Osteoblast (primary cell): ENCODE results near the gene DPF1. TPM values are rescaled to one million over a fixed set of nuclear protein-coding genes. Genes with fewer than 3 reads are reported as not detected.

Experiments used
- DNase-seq: peaks from one replicate; pipeline ENCODE4 v3.0.0; 2011; ENCODE audit warnings: low spot score, mixed read lengths; ENCODE audit not compliant: insufficient read length; ENCODE audit errors: missing footprints
- H2AFZ ChIP-seq: 2 replicates; pipeline ENCODE4 v1.6.0; 2011; ENCODE audit warnings: mild to moderate bottlenecking, low read length
- H3K27ac ChIP-seq: 2 replicates; pipeline ENCODE4 v1.5.1; 2011; ENCODE audit warnings: mild to moderate bottlenecking, low read depth, low read length, moderate library complexity
- H3K27me3 ChIP-seq: 2 replicates; pipeline ENCODE4 v1.6.0; 2012; ENCODE audit warnings: mild to moderate bottlenecking, control low read depth, inconsistent platforms, low read length, moderate library complexity; ENCODE audit not compliant: insufficient read depth
- H3K36me3 ChIP-seq: 2 replicates; pipeline ENCODE4 v1.5.1; 2011; ENCODE audit warnings: mild to moderate bottlenecking, low read length, control low read depth, moderate library complexity; ENCODE audit not compliant: insufficient read depth
- H3K4me1 ChIP-seq: 2 replicates; pipeline ENCODE4 v1.5.1; 2011; ENCODE audit warnings: mild to moderate bottlenecking, low read length, control low read depth, moderate library complexity; ENCODE audit not compliant: insufficient read depth
- H3K4me2 ChIP-seq: 2 replicates; pipeline ENCODE4 v1.6.0; 2011; ENCODE audit warnings: mild to moderate bottlenecking, low read length; ENCODE audit not compliant: insufficient read depth
- H3K4me3 ChIP-seq: fragments of 200-600 bp; sonication (generic); 3 replicates; pipeline ENCODE4 v1.5.1; 2012; ENCODE audit warnings: mild to moderate bottlenecking, low read length, inconsistent platforms; ENCODE audit not compliant: insufficient read depth
- H3K79me2 ChIP-seq: 2 replicates; pipeline ENCODE4 v1.6.0; 2012; ENCODE audit warnings: mild to moderate bottlenecking, low read length, control low read depth, inconsistent platforms; ENCODE audit not compliant: insufficient read depth
- H3K9me3 ChIP-seq: 2 replicates; pipeline ENCODE4 v1.5.1; 2011; ENCODE audit warnings: low read depth, low read length, control low read depth
- H4K20me1 ChIP-seq: 2 replicates; pipeline ENCODE4 v1.6.0; 2012; ENCODE audit warnings: mild to moderate bottlenecking, low read length, control low read depth; ENCODE audit not compliant: insufficient read depth
- total RNA-seq: library from RNA; depleted of rRNA; stranded (reverse); fragments of >200 nt; gene quantifications from 2 replicates; pipeline ENCODE4 v1.2.3, GENCODE V29; 2012
- TF ChIP-seq, protein P1 (sequence below): IDR thresholded peaks from 2 replicates; pipeline ENCODE4 v1.5.1; 2011; ENCODE audit warnings: mild to moderate bottlenecking, low read depth, low read length, moderate library complexity; ENCODE audit errors: extremely low read depth

The DPF1 gene
- total RNA-seq, 1 donor = 0.72 TPM

DNA sequence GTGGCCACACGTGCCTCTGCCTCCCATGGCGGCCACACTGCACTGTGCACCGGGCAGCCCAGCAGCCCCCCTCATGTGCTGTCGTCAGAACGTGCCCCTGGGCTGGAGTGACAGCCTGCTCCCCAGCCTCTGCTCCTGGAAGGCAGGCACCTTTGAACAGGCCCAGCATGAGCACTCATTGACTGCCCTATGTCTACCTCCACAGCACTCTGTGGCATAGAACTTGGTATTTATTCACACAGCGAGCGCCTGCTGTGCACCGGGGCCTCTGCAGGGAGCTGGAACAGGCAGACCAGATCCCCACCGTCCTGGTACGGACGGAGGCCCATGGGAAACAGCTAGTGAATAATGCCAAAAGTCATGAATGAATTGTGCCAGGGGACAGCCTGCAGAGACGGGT is 53.7 kb downstream of the DPF1 start:
- DNase-seq = peak; percentile 56
- Histone ChIP-seq H3K4me1 (no peaks in the 10 kb centered on the region), H3K36me3 (peaks cover 31% of the 10 kb centered on the region), H4K20me1 (peaks cover 4% of the 10 kb centered on the region), H3K4me3 (no peak overlapping the region), H3K27me3 (no peaks in the 10 kb centered on the region), H2AFZ (no peak overlapping the region), H3K79me2 (peaks cover 4% of the 10 kb centered on the region), H3K4me2 (no peak overlapping the region), H3K9me3 (no peaks in the 10 kb centered on the region), H3K27ac (no peak overlapping the region)
- TF ChIP-seq, protein P1, sequence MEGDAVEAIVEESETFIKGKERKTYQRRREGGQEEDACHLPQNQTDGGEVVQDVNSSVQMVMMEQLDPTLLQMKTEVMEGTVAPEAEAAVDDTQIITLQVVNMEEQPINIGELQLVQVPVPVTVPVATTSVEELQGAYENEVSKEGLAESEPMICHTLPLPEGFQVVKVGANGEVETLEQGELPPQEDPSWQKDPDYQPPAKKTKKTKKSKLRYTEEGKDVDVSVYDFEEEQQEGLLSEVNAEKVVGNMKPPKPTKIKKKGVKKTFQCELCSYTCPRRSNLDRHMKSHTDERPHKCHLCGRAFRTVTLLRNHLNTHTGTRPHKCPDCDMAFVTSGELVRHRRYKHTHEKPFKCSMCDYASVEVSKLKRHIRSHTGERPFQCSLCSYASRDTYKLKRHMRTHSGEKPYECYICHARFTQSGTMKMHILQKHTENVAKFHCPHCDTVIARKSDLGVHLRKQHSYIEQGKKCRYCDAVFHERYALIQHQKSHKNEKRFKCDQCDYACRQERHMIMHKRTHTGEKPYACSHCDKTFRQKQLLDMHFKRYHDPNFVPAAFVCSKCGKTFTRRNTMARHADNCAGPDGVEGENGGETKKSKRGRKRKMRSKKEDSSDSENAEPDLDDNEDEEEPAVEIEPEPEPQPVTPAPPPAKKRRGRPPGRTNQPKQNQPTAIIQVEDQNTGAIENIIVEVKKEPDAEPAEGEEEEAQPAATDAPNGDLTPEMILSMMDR = no peak

DNA sequence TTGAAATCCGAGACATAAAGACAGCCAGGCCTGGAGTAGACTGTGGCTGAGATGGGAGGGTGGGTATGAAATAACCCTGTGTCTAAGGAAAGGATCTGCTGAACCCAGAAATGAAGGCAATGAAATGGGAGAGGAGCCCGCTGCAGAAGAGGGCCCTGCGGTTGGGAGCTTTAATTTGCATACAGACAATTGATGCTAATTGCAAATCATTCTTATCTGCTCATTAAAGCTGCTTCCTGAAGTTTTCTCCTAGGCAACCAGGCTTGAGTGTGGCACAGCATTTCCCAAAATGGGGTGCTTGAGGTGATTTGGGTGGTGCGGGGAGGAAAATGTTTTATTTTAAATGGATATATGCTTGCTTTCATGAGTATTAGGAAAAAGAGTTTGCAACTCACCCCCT is 55.4 kb downstream of the DPF1 start:
- Histone ChIP-seq H3K27me3 (no peaks in the 10 kb centered on the region), H3K9me3 (no peaks in the 10 kb centered on the region), H3K4me1 (no peaks in the 10 kb centered on the region), H3K4me3 (no peak overlapping the region), H3K4me2 (no peak overlapping the region), H4K20me1 (peaks cover 4% of the 10 kb centered on the region), H3K79me2 (no peaks in the 10 kb centered on the region), H3K36me3 (peaks cover 44% of the 10 kb centered on the region), H3K27ac (no peak overlapping the region), H2AFZ (no peak overlapping the region)
- DNase-seq = peak; percentile 60
- TF ChIP-seq, protein P1 = no peak

DNA sequence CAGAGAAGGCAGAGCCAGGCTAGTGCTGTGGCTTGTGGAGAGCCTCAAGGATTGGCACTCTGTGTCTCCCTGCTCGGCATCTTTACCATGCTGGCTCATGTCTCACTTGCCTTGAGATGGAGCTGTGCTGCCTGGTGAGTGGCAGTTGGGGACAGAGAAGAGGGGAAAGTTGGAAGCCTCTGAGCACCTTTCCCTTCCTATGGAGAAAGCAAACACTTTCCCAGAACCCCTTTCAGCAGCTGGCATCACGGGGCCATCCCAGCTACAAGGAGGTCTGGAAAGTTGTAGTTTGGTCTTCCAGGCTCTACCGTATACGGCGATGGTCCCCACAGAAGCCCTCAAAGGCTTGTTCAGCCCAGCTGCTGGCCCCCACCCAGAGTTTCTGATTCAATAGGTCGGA is 58.7 kb downstream of the DPF1 start:
- no peak overlapping the region for H3K27ac ChIP-seq
- H3K4me3 ChIP-seq = no peak overlapping the region
- H2AFZ ChIP-seq = no peak overlapping the region
- no peaks in the 10 kb centered on the region for H4K20me1 ChIP-seq
- H3K27me3 ChIP-seq = no peaks in the 10 kb centered on the region
- H3K4me1 ChIP-seq = no peaks in the 10 kb centered on the region
- TF ChIP-seq, protein P1 = no peak
- no peak for DNase-seq
- H3K9me3 ChIP-seq = peaks cover 6% of the 10 kb centered on the region
- H3K4me2 ChIP-seq = no peak overlapping the region
- no peaks in the 10 kb centered on the region for H3K79me2 ChIP-seq
- H3K36me3 ChIP-seq = peaks cover 59% of the 10 kb centered on the region

DNA sequence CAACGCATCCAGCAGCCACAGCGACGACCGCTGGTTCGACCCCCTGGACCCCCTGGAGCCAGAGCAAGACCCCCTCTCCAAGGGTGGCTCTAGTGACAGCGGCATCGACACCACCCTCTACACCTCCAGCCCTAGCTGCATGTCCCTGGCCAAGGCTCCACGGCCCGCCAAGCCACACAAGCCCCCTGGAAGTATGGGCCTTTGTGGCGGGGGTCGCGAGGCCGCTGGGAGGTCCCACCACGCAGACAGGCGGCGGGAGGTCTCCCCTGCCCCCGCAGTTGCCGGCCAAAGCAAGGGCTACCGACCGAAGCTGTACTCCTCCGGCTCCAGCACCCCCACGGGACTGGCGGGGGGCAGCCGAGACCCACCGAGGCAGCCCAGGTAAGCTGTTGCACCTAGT is 59.5 kb downstream of the DPF1 start:
- H3K4me1 ChIP-seq = no peaks in the 10 kb centered on the region
- H3K9me3 ChIP-seq = peaks cover 6% of the 10 kb centered on the region
- H3K79me2 ChIP-seq = no peaks in the 10 kb centered on the region
- no peak overlapping the region for H3K4me2 ChIP-seq
- H4K20me1 ChIP-seq = no peaks in the 10 kb centered on the region
- no peak overlapping the region for H3K27ac ChIP-seq
- TF ChIP-seq, protein P1 = no peak
- no peak overlapping the region for H3K4me3 ChIP-seq
- no peaks in the 10 kb centered on the region for H3K27me3 ChIP-seq
- no peak for DNase-seq
- peaks cover 60% of the 10 kb centered on the region for H3K36me3 ChIP-seq
- H2AFZ ChIP-seq = no peak overlapping the region
